Measurements from ENCODE around the gene OR52K2. TPM values are rescaled to one million over a fixed set of nuclear protein-coding genes. Genes with fewer than 3 reads are reported as not detected.

Gene OR52K2
- total and polyA plus RNA-seq, 9 of the 15 experiments (the other 6 are each of a cell fraction or from before 2014, with no cell fraction given) = not detected

DNA sequence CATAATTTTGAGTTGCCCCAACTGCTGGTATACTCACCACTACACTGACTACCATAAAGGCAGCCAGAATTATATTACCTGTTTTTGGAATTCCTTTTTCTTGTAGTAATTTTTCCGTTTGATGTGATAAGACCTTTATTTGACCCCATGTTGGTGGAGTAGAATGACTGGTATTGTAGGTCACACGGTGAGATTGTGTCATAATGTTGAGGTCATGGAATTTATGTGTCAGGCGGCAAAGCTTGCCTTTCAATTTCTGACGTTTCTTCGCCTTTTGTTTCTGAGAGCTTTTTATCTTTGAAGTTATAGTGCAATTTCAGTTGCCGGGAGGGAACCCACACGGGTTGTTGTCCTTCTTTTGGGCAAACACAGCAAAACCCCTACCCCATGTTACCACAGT, 46.4 kb downstream of the OR52K2 start (continued):
- TF ChIP-seq FIP1L1 (IDR thresholded peaks at IDR 0.05; ENCODE audit: low read depth, low read length, poor library complexity, severe bottlenecking) = no peak
- TF ChIP-seq, protein P1, sequence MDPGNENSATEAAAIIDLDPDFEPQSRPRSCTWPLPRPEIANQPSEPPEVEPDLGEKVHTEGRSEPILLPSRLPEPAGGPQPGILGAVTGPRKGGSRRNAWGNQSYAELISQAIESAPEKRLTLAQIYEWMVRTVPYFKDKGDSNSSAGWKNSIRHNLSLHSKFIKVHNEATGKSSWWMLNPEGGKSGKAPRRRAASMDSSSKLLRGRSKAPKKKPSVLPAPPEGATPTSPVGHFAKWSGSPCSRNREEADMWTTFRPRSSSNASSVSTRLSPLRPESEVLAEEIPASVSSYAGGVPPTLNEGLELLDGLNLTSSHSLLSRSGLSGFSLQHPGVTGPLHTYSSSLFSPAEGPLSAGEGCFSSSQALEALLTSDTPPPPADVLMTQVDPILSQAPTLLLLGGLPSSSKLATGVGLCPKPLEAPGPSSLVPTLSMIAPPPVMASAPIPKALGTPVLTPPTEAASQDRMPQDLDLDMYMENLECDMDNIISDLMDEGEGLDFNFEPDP (CRISPR knock-in tag; IDR thresholded peaks at IDR 0.05) = no peak
- TF ChIP-seq OTX1 (CRISPR knock-in tag; IDR thresholded peaks at IDR 0.05) = no peak
- no peak for TF ChIP-seq FOXA1 (IDR thresholded peaks at IDR 0.05; ENCODE audit: borderline replicate concordance)
- TF ChIP-seq, protein P2, sequence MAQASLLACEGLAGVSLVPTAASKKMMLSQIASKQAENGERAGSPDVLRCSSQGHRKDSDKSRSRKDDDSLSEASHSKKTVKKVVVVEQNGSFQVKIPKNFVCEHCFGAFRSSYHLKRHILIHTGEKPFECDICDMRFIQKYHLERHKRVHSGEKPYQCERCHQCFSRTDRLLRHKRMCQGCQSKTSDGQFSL (CRISPR knock-in tag; IDR thresholded peaks at IDR 0.05) = no peak
- TF ChIP-seq, protein P2 (tag; IDR thresholded peaks at IDR 0.05) = no peak
- no peak for TF ChIP-seq JUND (IDR thresholded peaks at IDR 0.05; ENCODE audit: borderline replicate concordance, low read depth, low read length)
- 0 out of 3 replicates have a peak, but pooled peaks have one; percentile 34 for TF ChIP-seq JUND (tag; IDR thresholded peaks at IDR 0.05; ENCODE audit: borderline replicate concordance, low read depth, low read length)
- TF ChIP-seq MYBL2 (IDR thresholded peaks at IDR 0.05; ENCODE audit: low read depth) = no peak
- no peak for TF ChIP-seq MYBL2 (CRISPR knock-in tag; IDR thresholded peaks at IDR 0.05; ENCODE audit: borderline replicate concordance)
- no peak for TF ChIP-seq KLF10 (CRISPR knock-in tag; IDR thresholded peaks at IDR 0.05)
- no peak for TF ChIP-seq ZNF778 (CRISPR knock-in tag; IDR thresholded peaks at IDR 0.05)

Data from K562 (cell line).